Kidney (tissue), 14 donors: ENCODE measurements around the gene TBCK. TPM values are rescaled to one million over a fixed set of nuclear protein-coding genes. Genes with fewer than 3 reads are reported as not detected.
A peak's percentile ranks its signal among the peaks of the same experiment; 100 is the strongest.

Experiments
- DNase-seq, 5 donors: peaks; one replicate each; pipeline ENCODE4 v3.0.0-alpha.2; 2013 to 2020
- FAIRE-seq: peaks from 2 replicates; lab custom pipeline; 2012; peaks lifted over from hg19 to GRCh38; lab: Jason Lieb, UNC
- H3K27ac ChIP-seq, 2 donors: one replicate each; pipeline ENCODE4 v1.7.0; 2013; ENCODE audit warnings: low read depth in 2 of 2, low read length in 2 of 2, inconsistent platforms in 1 of 2
- H3K27me3 ChIP-seq: one replicate; pipeline ENCODE4 v1.7.1; 2013; ENCODE audit warnings: low read length, inconsistent platforms; ENCODE audit not compliant: control insufficient read depth, insufficient read depth
- H3K36me3 ChIP-seq, 3 donors: one replicate each; pipeline versions ENCODE4 v1.7.0 to v1.7.1; 2013; ENCODE audit warnings: low read length in 3 of 3, control low read depth in 1 of 3, inconsistent platforms in 1 of 3; ENCODE audit not compliant: insufficient read depth in 3 of 3, control insufficient read depth in 2 of 3
- H3K4me1 ChIP-seq, 3 donors: one replicate each; pipeline versions ENCODE4 v1.7.0 to v1.7.1; 2013; ENCODE audit warnings: low read length in 3 of 3, inconsistent platforms in 1 of 3, low read depth in 1 of 3; ENCODE audit not compliant: control insufficient read depth in 2 of 3, insufficient read depth in 2 of 3
- H3K4me3 ChIP-seq, 3 donors: one replicate each; pipeline versions ENCODE4 v1.7.0 to v1.8.1; 2013; ENCODE audit warnings: low read length in 3 of 3, control low read depth in 1 of 3, inconsistent platforms in 1 of 3
- H3K9ac ChIP-seq, 3 donors: one replicate each; pipeline versions ENCODE4 v1.7.0 to v1.7.1; 2013; ENCODE audit warnings: low read length in 3 of 3, control low read depth in 1 of 3, inconsistent platforms in 1 of 3
- H3K9me3 ChIP-seq, 3 donors: one replicate each; pipeline versions ENCODE4 v1.7.0 to v1.7.1; 2013; ENCODE audit warnings: low read length in 3 of 3, control low read depth in 1 of 3, inconsistent platforms in 1 of 3; ENCODE audit not compliant: control insufficient read depth in 2 of 3, insufficient read depth in 1 of 3
- CTCF ChIP-seq: IDR thresholded peaks from 3 replicates; pipeline ENCODE4 v1.5.1; 2012; ENCODE audit warnings: mild to moderate bottlenecking, moderate library complexity, borderline replicate concordance; ENCODE audit not compliant: insufficient read depth; ENCODE audit errors: extremely low read depth
- intact Hi-C: fragments of 100-400 bp; cut with DNase I; formaldehyde crosslinking; loops from one replicate; pipeline ENCODE4 v1.11.1; 2022
- polyA plus RNA-seq: library from polyadenylated mRNA; stranded (reverse); fragments of 350-450 nt; fragmentation: Illumina TruSeq; extraction: RNeasy Lipid Tissue Mini Kit (QIAGEN cat#74804); gene quantifications from one replicate; pipeline ENCODE4 v1.2.3, GENCODE V29; 2014; ENCODE audit warnings: low read depth, low replicate concordance; ENCODE audit not compliant: insufficient read depth
- total RNA-seq: library from RNA; stranded (reverse); fragmentation: NEBNext Ultra II Directional; extraction: Animal tissue kit (Norgen Biotek cat#: 25700); gene quantifications from one replicate; pipeline ENCODE4 v1.2.1, GENCODE V29; 2021
- donor health status: control.
- donor health status: control.
- donor health status: control.
- donor health status: control.
- donor health status: control.
- donor health status: DM: yes; HTN: yes; CAD: no.
- donor health status: Normal renal cell carcinoma (clear cell type).

Gene TBCK
- total and polyA plus RNA-seq, 2 donors from 2014 or later = 15.8 to 50.0 TPM

GRCh38 chr4:106062452-106062875, 253.5 kb downstream of the TBCK start:
- no peak overlapping the region for H3K9ac ChIP-seq
- intact Hi-C loops = no loop called here
- H3K36me3 ChIP-seq = no peaks in the 10 kb centered on the region
- H3K4me1 ChIP-seq = no peaks in the 10 kb centered on the region
- H3K4me3 ChIP-seq = no peak overlapping the region
- peak in 2 of 5 donors; percentile 34 for DNase-seq
- FAIRE-seq = no peak
- no peaks in the 10 kb centered on the region for H3K27me3 ChIP-seq
- H3K27ac ChIP-seq = no peak overlapping the region
- H3K9me3 ChIP-seq = no peaks in the 10 kb centered on the region
- TF ChIP-seq CTCF = no peak

DNA sequence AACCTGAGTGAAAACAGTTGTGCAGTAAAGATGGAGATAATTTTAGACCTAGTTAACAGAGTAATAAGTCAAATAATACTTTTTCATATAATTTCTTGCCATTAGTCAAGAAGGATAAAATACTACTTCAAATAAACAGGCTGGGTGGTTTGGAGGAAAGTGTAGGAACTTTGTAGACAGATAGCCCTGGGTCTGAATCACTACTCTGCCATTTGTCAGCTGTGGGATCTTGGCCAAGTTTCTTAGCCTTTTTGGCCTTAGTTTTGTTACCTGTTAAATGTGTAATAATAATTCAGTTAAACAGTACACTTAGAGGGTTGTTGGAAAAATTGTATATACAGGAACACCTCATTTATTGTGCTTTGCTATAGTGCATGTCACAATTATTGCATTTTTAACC, 257.1 kb downstream of the TBCK start:
- FAIRE-seq = no peak
- Histone ChIP-seq H3K9me3 (no peaks in the 10 kb centered on the region), H3K27ac (no peak overlapping the region), H3K36me3 (no peaks in the 10 kb centered on the region), H3K4me3 (no peak overlapping the region), H3K9ac (no peak overlapping the region), H3K27me3 (no peaks in the 10 kb centered on the region), H3K4me1 (no peaks in the 10 kb centered on the region)
- TF ChIP-seq CTCF = no peak
- intact Hi-C loops = no loop called here
- no peak for DNase-seq

DNA sequence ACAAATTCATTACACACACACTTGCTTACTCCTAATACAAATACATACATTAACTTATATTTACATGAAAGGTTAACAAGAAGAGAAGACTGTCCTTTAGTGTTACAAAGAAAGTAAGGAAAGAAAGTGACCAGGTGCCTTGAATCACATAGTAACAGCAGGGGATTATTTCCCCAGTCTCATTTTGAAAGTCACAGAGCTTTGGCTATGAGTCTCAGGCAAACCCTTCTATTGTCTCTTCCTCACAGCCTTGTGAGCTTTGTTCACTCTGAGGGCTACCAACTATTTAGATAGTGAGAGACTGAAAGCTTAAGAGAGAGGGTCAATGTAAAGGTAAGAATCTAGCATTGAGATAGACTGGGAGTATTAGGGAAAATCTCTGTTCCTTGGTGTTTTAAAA, 259.1 kb downstream of the TBCK start:
- H3K27me3 ChIP-seq = no peaks in the 10 kb centered on the region
- no peak for FAIRE-seq
- intact Hi-C loops = no loop called here
- TF ChIP-seq CTCF = no peak
- no peak overlapping the region for H3K27ac ChIP-seq
- no peak overlapping the region for H3K9ac ChIP-seq
- no peak for DNase-seq
- no peak overlapping the region for H3K4me3 ChIP-seq
- no peaks in the 10 kb centered on the region for H3K4me1 ChIP-seq
- no peaks in the 10 kb centered on the region for H3K36me3 ChIP-seq
- no peaks in the 10 kb centered on the region for H3K9me3 ChIP-seq

DNA sequence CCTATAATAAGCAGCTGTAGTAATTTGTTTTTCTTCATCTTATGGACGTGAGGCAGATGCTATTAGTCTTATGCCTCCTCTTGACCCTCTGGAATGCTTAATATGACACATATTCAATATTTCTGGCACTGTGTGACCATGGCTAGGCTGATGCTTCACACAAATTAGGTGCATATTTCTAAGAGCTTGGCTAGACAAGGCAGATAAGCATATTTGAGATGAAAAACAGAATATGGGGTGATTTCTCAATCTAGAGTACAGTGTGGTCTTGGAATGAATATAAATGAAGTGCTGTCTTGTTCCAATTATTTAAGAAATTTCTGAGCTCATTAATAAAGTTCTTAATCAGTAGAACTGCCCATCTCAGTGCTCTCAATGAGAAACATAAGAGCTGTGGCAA, 264.5 kb downstream of the TBCK start:
- intact Hi-C loops = no loop called here
- Histone ChIP-seq H3K27ac (no peak overlapping the region), H3K27me3 (no peaks in the 10 kb centered on the region), H3K4me1 (peaks cover 0 to 6% (median 0%) of the 10 kb centered on the region in 3 donors), H3K9ac (no peak overlapping the region), H3K36me3 (no peaks in the 10 kb centered on the region), H3K4me3 (no peak overlapping the region), H3K9me3 (no peaks in the 10 kb centered on the region)
- DNase-seq = no peak
- no peak for TF ChIP-seq CTCF
- FAIRE-seq = no peak
